CD4-positive, alpha-beta memory T cell (primary cell): ENCODE data around the gene ALPI. TPM values are rescaled to one million over a fixed set of nuclear protein-coding genes. Genes with fewer than 3 reads are reported as not detected.

Experiments used
- CTCF ChIA-PET: fragments of 350-600 bp; sonication (Branson Sonifier 250); formaldehyde crosslinking; loops from one replicate; lab custom pipeline; 2021; ENCODE audit warnings: inconsistent platforms; ENCODE audit not compliant: partially characterized antibody; lab: Charles Lee
- POLR2A ChIA-PET: fragments of 350-600 bp; sonication (Branson Sonifier 250); formaldehyde crosslinking; loops from one replicate; lab custom pipeline; 2021; ENCODE audit not compliant: partially characterized antibody; lab: Charles Lee
- DNase-seq, 5 donors: peaks; one replicate each; pipeline versions ENCODE4 v3.0.0 to v3.0.0-alpha.2; 2020 to 2022; ENCODE audit warnings: mixed read lengths in 1 of 5
- H3K27ac ChIP-seq: one replicate; pipeline ENCODE4 v1.7.0; 2013; ENCODE audit warnings: low read depth, low read length
- H3K27me3 ChIP-seq: 2 replicates; pipeline ENCODE4 v1.7.0; 2013; ENCODE audit warnings: mild to moderate bottlenecking, low read length, moderate library complexity; ENCODE audit not compliant: insufficient read depth
- H3K36me3 ChIP-seq: 2 replicates; pipeline ENCODE4 v1.7.0; 2013; ENCODE audit warnings: mild to moderate bottlenecking, low read length, moderate library complexity; ENCODE audit not compliant: insufficient read depth
- H3K4me1 ChIP-seq: 2 replicates; pipeline ENCODE4 v1.7.0; 2013; ENCODE audit warnings: mild to moderate bottlenecking, low read length, moderate library complexity; ENCODE audit not compliant: insufficient read depth
- H3K4me3 ChIP-seq, 2 donors: one replicate each; pipeline ENCODE4 v1.7.0; 2013; ENCODE audit warnings: low read length in 2 of 2, mild to moderate bottlenecking in 1 of 2
- H3K9me3 ChIP-seq, 2 donors: one replicate each; pipeline ENCODE4 v1.7.0; 2013; ENCODE audit warnings: low read length in 2 of 2, control low read depth in 1 of 2; ENCODE audit not compliant: control insufficient read depth in 1 of 2
- H3K27ac Mint-ChIP-seq, 7 donors: one replicate each; pipeline ENCODE4 v1.8.0; 2020 to 2021; ENCODE audit warnings: mixed read lengths in 7 of 7, mild to moderate bottlenecking in 6 of 7, inconsistent platforms in 3 of 7, moderate library complexity in 3 of 7
- H3K27me3 Mint-ChIP-seq, 2 donors: one replicate each; pipeline ENCODE4 v1.8.0; 2020 to 2021; ENCODE audit warnings: mixed read lengths in 2 of 2
- H3K36me3 Mint-ChIP-seq, 2 donors: one replicate each; pipeline ENCODE4 v1.8.0; 2020 to 2021; ENCODE audit warnings: mixed read lengths in 2 of 2, inconsistent platforms in 1 of 2, mild to moderate bottlenecking in 1 of 2
- H3K4me1 Mint-ChIP-seq, 4 donors: one replicate each; pipeline ENCODE4 v1.8.0; 2020 to 2021; ENCODE audit warnings: mixed read lengths in 4 of 4, mild to moderate bottlenecking in 1 of 4
- H3K4me3 Mint-ChIP-seq, 8 donors: one replicate each; pipeline ENCODE4 v1.8.0; 2020 to 2021; ENCODE audit warnings: mixed read lengths in 8 of 8, mild to moderate bottlenecking in 7 of 8, moderate library complexity in 6 of 8, inconsistent platforms in 3 of 8
- H3K9me3 Mint-ChIP-seq, 8 donors: one replicate each; pipeline ENCODE4 v1.8.0; 2020 to 2021; ENCODE audit warnings: mixed read lengths in 8 of 8, mild to moderate bottlenecking in 5 of 8, inconsistent platforms in 3 of 8, moderate library complexity in 1 of 8
- intact Hi-C: fragments of 100-400 bp; cut with micrococcal nuclease; formaldehyde crosslinking; loops from one replicate; pipeline ENCODE4 v1.15.1; 2023
- polyA plus RNA-seq, 2 donors: library from polyadenylated mRNA; unstranded; fragments of 300-500 nt; fragmentation: Illumina TruSeq; gene quantifications; one replicate each; pipeline ENCODE4 v1.2.3, GENCODE V29; 2021
- total RNA-seq, 2 experiments: library from RNA; stranded (reverse); gene quantifications; one replicate each; pipeline ENCODE4 v1.2.3, GENCODE V29; 2021

Gene ALPI
- total and polyA plus RNA-seq, 4 experiments from 2014 or later: not detected

DNA sequence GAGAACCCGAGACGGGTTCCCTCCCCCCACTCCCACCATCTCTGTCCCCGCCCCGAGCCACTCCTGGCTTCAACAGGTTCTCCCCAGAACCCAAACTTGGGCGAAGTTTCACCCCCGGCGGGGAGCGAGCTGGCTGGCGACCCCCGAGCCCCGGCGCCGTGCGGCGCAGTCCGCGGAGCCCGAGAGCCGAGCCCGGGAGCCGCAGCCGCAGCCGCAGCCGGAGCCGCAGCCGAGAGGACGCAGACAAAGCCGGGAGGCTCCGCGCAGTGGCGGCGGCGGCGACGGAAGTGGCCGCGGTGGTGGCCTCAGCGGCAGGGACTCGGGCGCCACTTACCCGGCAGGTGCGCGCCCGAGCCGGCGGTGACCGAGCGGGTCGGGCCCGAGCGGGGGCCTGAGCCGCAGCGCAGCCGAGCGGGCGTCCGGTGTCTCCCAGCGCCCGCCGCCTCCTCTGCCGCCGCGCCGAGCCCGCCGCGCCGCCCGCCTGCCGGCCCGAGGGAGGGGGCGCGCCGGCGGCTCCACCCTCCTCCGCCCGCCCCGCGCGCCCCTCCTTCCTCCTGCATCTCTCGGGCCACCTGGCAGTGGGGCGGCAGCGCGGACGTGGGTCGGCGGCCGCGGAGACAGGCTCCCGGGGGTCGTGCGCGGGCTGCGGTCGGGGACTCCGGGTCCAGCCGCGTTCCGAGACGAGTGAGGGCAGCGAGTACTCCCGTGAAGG lies 31.6 kb downstream of the ALPI start, which contains the start of gene ECEL1:
Gene ECEL1 (minus strand): TSS at position 450 of the 712 bp plus-strand sequence. CDS start 1,181 bp downstream, outside the sequence.
- H3K27me3 ChIP-seq: no peaks in the 10 kb centered on the region
- Mint-ChIP-seq H3K27me3 (peaks cover 22 to 41% of the 10 kb centered on the region in 2 donors), H3K27ac (no peak within 1 kb of the TSS), H3K9me3 (no peaks in the 10 kb centered on the region), H3K4me3 (peak within 1 kb of the TSS in 6 of 8 donors; percentile 4 to 72 (median 54)), H3K4me1 (peaks cover 2 to 25% (median 9%) of the 10 kb centered on the region in 4 donors), H3K36me3 (no peaks in the 10 kb centered on the region)
- no peak for DNase-seq
- no peaks in the 10 kb centered on the region for H3K9me3 ChIP-seq
- H3K36me3 ChIP-seq: no peaks in the 10 kb centered on the region
- intact Hi-C loops: no loop called here
- ChIA-PET POLR2A (no interaction called here), CTCF (no interaction called here)
- no peaks in the 10 kb centered on the region for H3K4me1 ChIP-seq
- H3K27ac ChIP-seq: no peak within 1 kb of the TSS
- H3K4me3 ChIP-seq: no peak within 1 kb of the TSS

DNA sequence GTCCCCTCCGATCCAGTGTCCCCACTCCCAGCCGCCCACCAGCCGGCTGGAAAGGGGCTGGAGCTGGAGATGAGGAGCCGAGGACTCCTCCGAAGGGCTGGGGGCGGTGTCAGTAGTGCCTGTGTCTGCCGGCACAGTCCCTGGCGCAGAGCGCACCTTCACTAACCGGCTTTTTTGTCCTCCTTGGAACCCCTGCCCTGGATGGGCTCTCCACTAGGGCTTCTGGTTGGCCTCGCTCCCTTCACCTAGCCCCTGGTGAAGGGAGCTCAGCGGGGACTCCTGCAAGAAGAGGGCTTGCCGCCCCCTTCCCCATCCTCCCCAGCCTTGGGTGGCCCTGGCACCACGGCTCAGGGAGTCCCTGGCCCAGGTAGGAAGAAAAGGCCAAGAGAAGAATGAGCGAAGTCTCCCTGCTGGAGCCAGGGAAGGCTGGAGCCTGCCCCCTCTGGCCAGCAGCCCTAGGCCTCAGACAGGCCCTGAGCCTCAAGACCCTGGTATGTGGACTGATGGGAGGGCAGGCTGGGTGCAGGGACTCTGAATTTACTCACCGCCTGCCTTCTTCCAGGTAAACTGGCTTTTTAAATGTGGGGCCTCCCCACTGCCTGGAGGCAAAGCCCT lies 32.3 kb downstream of the ALPI start:
- Histone ChIP-seq H3K36me3 (no peaks in the 10 kb centered on the region), H3K27me3 (no peaks in the 10 kb centered on the region), H3K9me3 (no peaks in the 10 kb centered on the region), H3K27ac (no peak overlapping the region), H3K4me3 (no peak overlapping the region), H3K4me1 (no peaks in the 10 kb centered on the region)
- Mint-ChIP-seq H3K9me3 (no peaks in the 10 kb centered on the region), H3K27ac (no peak overlapping the region), H3K4me3 (peak overlapping the region in 5 of 8 donors; percentile 15 to 72 (median 32)), H3K27me3 (peaks cover 22 to 39% of the 10 kb centered on the region in 2 donors), H3K36me3 (no peaks in the 10 kb centered on the region), H3K4me1 (peaks cover 2 to 25% (median 9%) of the 10 kb centered on the region in 4 donors)
- CTCF ChIA-PET: no interaction called here
- intact Hi-C loops: no loop called here
- DNase-seq: no peak
- POLR2A ChIA-PET: no interaction called here

DNA sequence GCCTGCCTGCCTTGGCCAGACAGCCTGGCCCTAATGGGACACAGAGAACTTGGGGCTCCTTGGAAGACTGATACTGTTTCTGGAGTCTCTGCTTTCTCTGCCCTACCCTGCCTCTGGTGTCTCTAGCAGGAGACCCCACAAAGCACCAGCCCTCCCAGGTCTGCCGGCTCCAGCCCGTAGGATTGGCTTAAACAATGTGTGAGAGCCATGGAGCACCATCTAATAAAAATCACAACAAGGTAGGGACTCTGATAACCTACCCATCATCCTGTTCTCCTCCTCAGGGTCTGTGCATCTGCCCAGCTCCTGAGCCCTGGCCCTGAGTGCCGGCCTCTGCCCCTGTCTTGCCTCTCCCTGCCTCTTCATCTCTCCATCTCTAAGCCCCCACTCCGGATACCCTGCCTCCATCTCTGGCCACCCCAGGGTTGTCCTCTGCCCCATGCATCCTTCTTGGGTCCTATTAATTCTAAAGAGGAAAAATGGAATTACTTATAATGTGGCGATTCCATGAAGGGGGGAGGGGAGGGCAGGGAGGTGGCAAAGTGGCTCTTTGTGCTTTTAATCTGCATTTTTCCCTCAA lies 32.9 kb downstream of the ALPI start:
- H3K27ac Mint-ChIP-seq: no peak overlapping the region
- CTCF ChIA-PET: no interaction called here
- peaks cover 2 to 25% (median 9%) of the 10 kb centered on the region in 4 donors for H3K4me1 Mint-ChIP-seq
- no peak for DNase-seq
- Histone ChIP-seq H3K36me3 (no peaks in the 10 kb centered on the region), H3K4me1 (no peaks in the 10 kb centered on the region), H3K27ac (no peak overlapping the region), H3K4me3 (no peak overlapping the region), H3K27me3 (no peaks in the 10 kb centered on the region), H3K9me3 (no peaks in the 10 kb centered on the region)
- no peaks in the 10 kb centered on the region for H3K36me3 Mint-ChIP-seq
- no peaks in the 10 kb centered on the region for H3K9me3 Mint-ChIP-seq
- H3K27me3 Mint-ChIP-seq: peaks cover 24 to 40% of the 10 kb centered on the region in 2 donors
- POLR2A ChIA-PET: no interaction called here
- intact Hi-C loops: no loop called here
- peak overlapping the region in 6 of 8 donors; percentile 4 to 72 (median 50) for H3K4me3 Mint-ChIP-seq

- no peaks in the 10 kb centered on the region for H3K36me3 Mint-ChIP-seq
- DNase-seq: no peak
- intact Hi-C loops: no loop called here
- Histone ChIP-seq H3K4me1 (no peaks in the 10 kb centered on the region), H3K27ac (no peak overlapping the region), H3K4me3 (no peak overlapping the region), H3K27me3 (no peaks in the 10 kb centered on the region), H3K9me3 (no peaks in the 10 kb centered on the region), H3K36me3 (no peaks in the 10 kb centered on the region)
- peaks cover 2 to 22% (median 9%) of the 10 kb centered on the region in 4 donors for H3K4me1 Mint-ChIP-seq
- no peak overlapping the region for H3K27ac Mint-ChIP-seq
- H3K27me3 Mint-ChIP-seq: peaks cover 20 to 37% of the 10 kb centered on the region in 2 donors
- ChIA-PET CTCF (no interaction called here), POLR2A (no interaction called here)
- no peaks in the 10 kb centered on the region for H3K9me3 Mint-ChIP-seq
- H3K4me3 Mint-ChIP-seq: peak overlapping the region in 1 of 8 donors; percentile 57
These were observed 33.7 kb downstream of the ALPI start for GRCh38 chr2:232489516-232490220.

GRCh38 chr2:232490221-232491138 lies 34.5 kb downstream of the ALPI start:
- Mint-ChIP-seq H3K36me3 (no peaks in the 10 kb centered on the region), H3K27me3 (peaks cover 13 to 29% of the 10 kb centered on the region in 2 donors)
- DNase-seq: no peak

GRCh38 chr2:232491139-232491780 lies 35.3 kb downstream of the ALPI start:
- ChIA-PET CTCF (no interaction called here), POLR2A (no interaction called here)
- Mint-ChIP-seq H3K4me1 (peaks cover 0 to 14% (median 6%) of the 10 kb centered on the region in 4 donors), H3K4me3 (peak overlapping the region in 1 of 8 donors; percentile 39), H3K27ac (no peak overlapping the region), H3K27me3 (peaks cover 13 to 29% of the 10 kb centered on the region in 2 donors), H3K9me3 (no peaks in the 10 kb centered on the region), H3K36me3 (no peaks in the 10 kb centered on the region)
- intact Hi-C loops: no loop called here
- Histone ChIP-seq H3K36me3 (no peaks in the 10 kb centered on the region), H3K4me1 (no peaks in the 10 kb centered on the region), H3K27ac (no peak overlapping the region), H3K27me3 (no peaks in the 10 kb centered on the region), H3K9me3 (no peaks in the 10 kb centered on the region), H3K4me3 (no peak overlapping the region)
- DNase-seq: no peak

More at GRCh38 chr2:232490221-232491138, 34.5 kb downstream of the ALPI start:
- Histone ChIP-seq H3K27ac (no peak overlapping the region), H3K36me3 (no peaks in the 10 kb centered on the region), H3K9me3 (no peaks in the 10 kb centered on the region), H3K4me3 (no peak overlapping the region), H3K4me1 (no peaks in the 10 kb centered on the region), H3K27me3 (no peaks in the 10 kb centered on the region)
- POLR2A ChIA-PET: no interaction called here
- CTCF ChIA-PET: no interaction called here
- intact Hi-C loops: no loop called here
- H3K4me3 Mint-ChIP-seq: peak overlapping the region in 1 of 8 donors; percentile 42
- peaks cover 0 to 14% (median 6%) of the 10 kb centered on the region in 4 donors for H3K4me1 Mint-ChIP-seq
- no peaks in the 10 kb centered on the region for H3K9me3 Mint-ChIP-seq
- no peak overlapping the region for H3K27ac Mint-ChIP-seq
